Thyroid gland (tissue), 4 donors: ENCODE data around the gene SLC35B2. TPM values are rescaled to one million over a fixed set of nuclear protein-coding genes. Genes with fewer than 3 reads are reported as not detected.
A peak's percentile ranks its signal among the peaks of the same experiment; 100 is the strongest.

Experiments
- DNase-seq, 2 donors: peaks; one replicate each; pipeline ENCODE4 v3.0.0-alpha.2; 2019
- H3K27ac ChIP-seq, 3 donors: fragments of 200-600 bp; sonication (generic); 1 replicate in 2 of 3; 2 replicates in 1 of 3; pipeline ENCODE4 v1.5.1; 2016 to 2019; ENCODE audit warnings: mild to moderate bottlenecking in 1 of 3, moderate library complexity in 1 of 3
- H3K27me3 ChIP-seq: fragments of 200-600 bp; sonication (generic); one replicate; pipeline ENCODE4 v1.5.1; 2019
- H3K36me3 ChIP-seq, 2 donors: fragments of 200-600 bp; sonication (generic); one replicate each; pipeline ENCODE4 v1.5.1; 2016 to 2019
- H3K4me1 ChIP-seq, 2 donors: fragments of 200-600 bp; sonication (generic); one replicate each; pipeline ENCODE4 v1.5.1; 2017 to 2019
- H3K4me3 ChIP-seq, 3 donors: fragments of 200-600 bp; sonication (generic); replicated peaks in 1 of 3; 1 replicate in 2 of 3; 2 replicates in 1 of 3; pipeline ENCODE4 v1.5.1; 2016; ENCODE audit warnings: mild to moderate bottlenecking in 1 of 3
- H3K9me3 ChIP-seq: fragments of 200-600 bp; sonication (generic); one replicate; pipeline ENCODE4 v1.5.1; 2017
- CTCF ChIP-seq, 6 experiments: fragments of 200-600 bp in 3 of 6; fragments of 450-650 bp in 3 of 6; sonication (generic) in 3 of 6; IDR thresholded peaks; one replicate each; pipeline ENCODE4 v1.5.1; 2016 to 2019; ENCODE audit warnings: antibody characterized with exemption in 6 of 6, mild to moderate bottlenecking in 2 of 6, inconsistent platforms in 1 of 6, moderate library complexity in 1 of 6
- POLR2A ChIP-seq, 2 donors: fragments of 450-650 bp; IDR thresholded peaks; one replicate each; pipeline ENCODE4 v1.6.1; 2017; ENCODE audit warnings: antibody characterized with exemption in 2 of 2, mild to moderate bottlenecking in 2 of 2, moderate library complexity in 1 of 2
- WGBS, 2 donors: methylation state at CpG; one replicate each; pipeline ENCODE4 v1.1.5; 2017; 5-methylcytosine and 5-hydroxymethylcytosine counted together
- intact Hi-C: fragments of 100-400 bp; cut with DNase I; formaldehyde crosslinking; loops from one replicate; pipeline ENCODE4 v1.15.1; 2023
- total RNA-seq, 4 donors: library from RNA; depleted of rRNA; stranded (reverse); fragments of >200 nt; gene quantifications; one replicate each; pipeline ENCODE4 v1.2.3, GENCODE V29; 2016

Gene SLC35B2
- total RNA-seq, 4 donors from 2014 or later: 28.5 to 46.5 (median 41.8) TPM

- Histone ChIP-seq H3K27ac (no peak overlapping the region), H3K4me1 (peaks cover 0 to 8% of the 10 kb centered on the region in 2 donors), H3K27me3 (peaks cover 6% of the 10 kb centered on the region), H3K36me3 (no peaks in the 10 kb centered on the region), H3K4me3 (peak overlapping the region in 1 of 3 donors; percentile 27), H3K9me3 (no peaks in the 10 kb centered on the region)
- intact Hi-C loops: no loop called here
- DNase-seq: no peak
- WGBS, 2 donors: 8 to 17% methylated on average over 9 to 11 of the region's 90 CpGs
- no peak for TF ChIP-seq POLR2A (IDR thresholded peaks at IDR 0.05)
- TF ChIP-seq CTCF (IDR thresholded peaks at IDR 0.05): no peak
These were observed 13.4 kb upstream of the SLC35B2 start for GRCh38 chr6:44270526-44271405.

GRCh38 chr6:44269921-44270525, 12.7 kb upstream of the SLC35B2 start, which contains the start of gene TMEM151B:
TSS of gene TMEM151B (plus strand) at chr6:44270450. CDS start at chr6:44270743, 293 bp downstream.
- intact Hi-C loops: loop anchor here (2.0 to 5.0 kb wide), 2 partner anchors 67 to 112 kb away; no protein-coding TSS in a partner anchor
- WGBS, 2 donors: 20 to 39% methylated on average over 10 to 21 of the region's 29 CpGs
- DNase-seq: no peak

GRCh38 chr6:44269178-44269920, 12.0 kb upstream of the SLC35B2 start:
- Histone ChIP-seq H3K36me3 (no peaks in the 10 kb centered on the region), H3K9me3 (no peaks in the 10 kb centered on the region), H3K27ac (no peak overlapping the region), H3K4me3 (no peak overlapping the region), H3K27me3 (no peaks in the 10 kb centered on the region), H3K4me1 (peaks cover 7 to 11% of the 10 kb centered on the region in 2 donors)
- TF ChIP-seq CTCF (IDR thresholded peaks at IDR 0.05) (no peak), POLR2A (IDR thresholded peaks at IDR 0.05) (no peak)
- intact Hi-C loops: loop anchor here (2.0 to 5.0 kb wide), 2 partner anchors 67 to 113 kb away; no protein-coding TSS in a partner anchor
- 43 to 93% methylated on average over 1 of the region's 1 CpG for WGBS, 2 donors
- DNase-seq: no peak

More at GRCh38 chr6:44269921-44270525, 12.7 kb upstream of the SLC35B2 start, which contains the start of gene TMEM151B:
- H3K27me3 ChIP-seq: no peaks in the 10 kb centered on the region
- H3K4me3 ChIP-seq: peak within 1 kb of the TSS in 1 of 3 donors; percentile 27
- H3K27ac ChIP-seq: no peak within 1 kb of the TSS
- TF ChIP-seq CTCF (IDR thresholded peaks at IDR 0.05): no peak
- TF ChIP-seq POLR2A (IDR thresholded peaks at IDR 0.05): no peak
- H3K36me3 ChIP-seq: no peaks in the 10 kb centered on the region
- no peaks in the 10 kb centered on the region for H3K9me3 ChIP-seq
- H3K4me1 ChIP-seq: peaks cover under 1 to 6% of the 10 kb centered on the region in 2 donors

- Histone ChIP-seq H3K36me3 (no peaks in the 10 kb centered on the region), H3K27me3 (no peaks in the 10 kb centered on the region), H3K9me3 (no peaks in the 10 kb centered on the region), H3K4me3 (no peak overlapping the region), H3K4me1 (peaks cover 19 to 23% of the 10 kb centered on the region in 2 donors), H3K27ac (no peak overlapping the region)
- intact Hi-C loops: loop anchor here (2.0 to 5.0 kb wide), 2 partner anchors 69 to 114 kb away; no protein-coding TSS in a partner anchor
- 9 to 18% methylated on average over 5 of the region's 5 CpGs for WGBS, 2 donors
- peak; percentile 58 to 61 for DNase-seq
- TF ChIP-seq POLR2A (IDR thresholded peaks at IDR 0.05): no peak
- peak; percentile 74 to 94 (median 86) for TF ChIP-seq CTCF (IDR thresholded peaks at IDR 0.05)
These were observed 10.8 kb upstream of the SLC35B2 start for GRCh38 chr6:44268095-44268628.
